Mesothelial cell of epicardium (in vitro differentiated cells): ENCODE measurements around the gene MAP3K21. TPM values are rescaled to one million over a fixed set of nuclear protein-coding genes. Genes with fewer than 3 reads are reported as not detected.

Experiments
- DNase-seq, 2 experiments: peaks; one replicate each; pipeline ENCODE4 v3.0.0; 2021; ENCODE audit warnings: low spot score in 2 of 2; ENCODE audit not compliant: unreplicated experiment in 2 of 2
- H3K27ac Mint-ChIP-seq: 2 replicates; pipeline ENCODE4 v1.8.0; 2021; ENCODE audit warnings: mixed read lengths
- H3K27me3 Mint-ChIP-seq: 2 replicates; pipeline ENCODE4 v1.8.0; 2021; ENCODE audit warnings: low read depth, mixed read lengths
- H3K36me3 Mint-ChIP-seq: 2 replicates; pipeline ENCODE4 v1.8.0; 2021; ENCODE audit warnings: mixed read lengths
- H3K4me1 Mint-ChIP-seq: 2 replicates; pipeline ENCODE4 v1.8.0; 2021; ENCODE audit warnings: mixed read lengths
- H3K4me3 Mint-ChIP-seq: 2 replicates; pipeline ENCODE4 v1.8.0; 2021; ENCODE audit warnings: mild to moderate bottlenecking, moderate library complexity, mixed read lengths
- H3K9me3 Mint-ChIP-seq: 2 replicates; pipeline ENCODE4 v1.8.0; 2021; ENCODE audit warnings: mixed read lengths
- total RNA-seq: library from RNA; stranded (reverse); gene quantifications from 3 replicates; pipeline ENCODE4 v1.2.1, GENCODE V29; 2021
- TF ChIP-seq, protein P1 (sequence below): fragments of 200-600 bp; sonication (generic); IDR thresholded peaks from one replicate; pipeline ENCODE4 v1.5.0; 2021; ENCODE audit warnings: antibody characterized with exemption; ENCODE audit not compliant: unreplicated experiment

The MAP3K21 gene
- total RNA-seq: 6.4 to 7.2 TPM (median 6.6 TPM) in 3 replicates

- Mint-ChIP-seq H3K4me1 (peaks cover 22% of the 10 kb centered on the region), H3K4me3 (peak within 1 kb of the TSS; percentile 70), H3K27me3 (peaks cover 50% of the 10 kb centered on the region), H3K36me3 (no peaks in the 10 kb centered on the region), H3K9me3 (no peaks in the 10 kb centered on the region), H3K27ac (peak within 1 kb of the TSS; percentile 68)
- TF ChIP-seq, protein P1, sequence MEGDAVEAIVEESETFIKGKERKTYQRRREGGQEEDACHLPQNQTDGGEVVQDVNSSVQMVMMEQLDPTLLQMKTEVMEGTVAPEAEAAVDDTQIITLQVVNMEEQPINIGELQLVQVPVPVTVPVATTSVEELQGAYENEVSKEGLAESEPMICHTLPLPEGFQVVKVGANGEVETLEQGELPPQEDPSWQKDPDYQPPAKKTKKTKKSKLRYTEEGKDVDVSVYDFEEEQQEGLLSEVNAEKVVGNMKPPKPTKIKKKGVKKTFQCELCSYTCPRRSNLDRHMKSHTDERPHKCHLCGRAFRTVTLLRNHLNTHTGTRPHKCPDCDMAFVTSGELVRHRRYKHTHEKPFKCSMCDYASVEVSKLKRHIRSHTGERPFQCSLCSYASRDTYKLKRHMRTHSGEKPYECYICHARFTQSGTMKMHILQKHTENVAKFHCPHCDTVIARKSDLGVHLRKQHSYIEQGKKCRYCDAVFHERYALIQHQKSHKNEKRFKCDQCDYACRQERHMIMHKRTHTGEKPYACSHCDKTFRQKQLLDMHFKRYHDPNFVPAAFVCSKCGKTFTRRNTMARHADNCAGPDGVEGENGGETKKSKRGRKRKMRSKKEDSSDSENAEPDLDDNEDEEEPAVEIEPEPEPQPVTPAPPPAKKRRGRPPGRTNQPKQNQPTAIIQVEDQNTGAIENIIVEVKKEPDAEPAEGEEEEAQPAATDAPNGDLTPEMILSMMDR: no peak
- peak; percentile 22 to 57 for DNase-seq
Measured at GRCh38 chr1:233327651-233328141, at the start of gene MAP3K21. Gene MAP3K21 (plus strand): TSS chr1:233327724. CDS start chr1:233328029, 305 bp downstream.

DNA sequence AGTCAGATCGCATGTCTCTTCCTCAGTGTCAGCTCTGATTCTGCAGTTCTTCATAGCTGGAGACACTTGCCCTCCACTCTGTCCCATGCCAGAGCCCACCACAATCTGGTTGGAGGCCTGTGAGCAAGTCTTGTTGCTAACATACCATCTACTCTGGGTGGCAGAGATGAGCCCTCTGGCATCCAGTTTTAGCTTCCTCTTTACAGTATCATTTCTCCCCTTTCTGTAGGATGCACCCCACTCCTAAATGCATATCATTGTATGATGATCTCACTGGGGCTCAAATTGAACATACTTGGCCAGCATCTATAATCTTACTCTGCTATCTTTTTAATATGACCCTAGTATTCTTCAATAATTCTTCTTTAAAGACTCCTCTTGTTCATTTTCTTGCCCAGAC lies 48.9 kb upstream of the MAP3K21 start:
- Mint-ChIP-seq H3K4me1 (peaks cover 7% of the 10 kb centered on the region), H3K36me3 (peaks cover 3% of the 10 kb centered on the region), H3K9me3 (peaks cover 8% of the 10 kb centered on the region), H3K27ac (no peak overlapping the region), H3K4me3 (no peak overlapping the region), H3K27me3 (no peaks in the 10 kb centered on the region)
- no peak for DNase-seq
- TF ChIP-seq, protein P1: no peak

GRCh38 chr1:233279971-233280370 lies 47.6 kb upstream of the MAP3K21 start:
- no peak for DNase-seq

GRCh38 chr1:233281711-233282581 lies 45.6 kb upstream of the MAP3K21 start:
- Mint-ChIP-seq H3K9me3 (peaks cover 4% of the 10 kb centered on the region), H3K27me3 (no peaks in the 10 kb centered on the region), H3K27ac (no peak overlapping the region), H3K4me3 (no peak overlapping the region), H3K36me3 (no peaks in the 10 kb centered on the region), H3K4me1 (peaks cover 7% of the 10 kb centered on the region)
- TF ChIP-seq, protein P1: no peak
- DNase-seq: no peak

More at GRCh38 chr1:233279971-233280370, 47.6 kb upstream of the MAP3K21 start:
- TF ChIP-seq, protein P1: no peak
- H3K36me3 Mint-ChIP-seq: peaks cover 3% of the 10 kb centered on the region
- peaks cover 7% of the 10 kb centered on the region for H3K4me1 Mint-ChIP-seq
- H3K4me3 Mint-ChIP-seq: no peak overlapping the region
- H3K9me3 Mint-ChIP-seq: peaks cover 8% of the 10 kb centered on the region
- no peak overlapping the region for H3K27ac Mint-ChIP-seq
- H3K27me3 Mint-ChIP-seq: no peaks in the 10 kb centered on the region

GRCh38 chr1:233282582-233282886 lies 45.0 kb upstream of the MAP3K21 start:
- no peak overlapping the region for H3K27ac Mint-ChIP-seq

More at GRCh38 chr1:233282582-233282886, 45.0 kb upstream of the MAP3K21 start:
- Mint-ChIP-seq H3K4me1 (peaks cover 7% of the 10 kb centered on the region), H3K4me3 (no peak overlapping the region), H3K9me3 (peaks cover 4% of the 10 kb centered on the region), H3K27me3 (no peaks in the 10 kb centered on the region), H3K36me3 (no peaks in the 10 kb centered on the region)
- TF ChIP-seq, protein P1: no peak
- DNase-seq: no peak
